Activated T-cell treated with anti-CD3 and anti-CD28 coated beads, Interleukin-2, amount 50 U/mL, for 48 hours (primary cell): ENCODE data around the gene PSMD4.
"Not testable (repeated sequence)": the region's sequence is repeated elsewhere in the genome, so short reads cannot be mapped to it uniquely, and the experiment has no call there.

Experiments used
- DNase-seq, 2 experiments: peaks; one replicate each; pipeline ENCODE4 v3.0.0-alpha.2; 2020

Gene PSMD4

DNA sequence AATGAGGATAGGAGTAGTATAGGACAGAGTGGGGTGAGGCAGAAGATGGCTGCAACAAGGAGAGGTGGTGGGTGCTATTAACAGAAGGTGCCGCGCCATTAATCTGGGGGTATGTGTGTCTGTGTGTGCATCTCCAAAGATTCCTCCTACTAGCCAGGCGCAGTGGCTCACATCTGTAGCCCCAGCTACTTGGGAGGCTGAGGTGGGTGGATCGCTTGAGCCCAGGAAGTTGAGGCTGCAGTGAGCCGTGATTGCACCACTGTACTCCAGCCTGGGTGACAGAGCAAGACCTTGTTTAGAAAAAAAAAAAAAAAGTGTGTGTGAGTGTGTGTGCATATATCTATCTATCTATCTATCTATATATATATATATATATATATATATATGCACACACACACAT, 20.8 kb downstream of the PSMD4 start:
- not testable (repeated sequence) for DNase-seq

DNA sequence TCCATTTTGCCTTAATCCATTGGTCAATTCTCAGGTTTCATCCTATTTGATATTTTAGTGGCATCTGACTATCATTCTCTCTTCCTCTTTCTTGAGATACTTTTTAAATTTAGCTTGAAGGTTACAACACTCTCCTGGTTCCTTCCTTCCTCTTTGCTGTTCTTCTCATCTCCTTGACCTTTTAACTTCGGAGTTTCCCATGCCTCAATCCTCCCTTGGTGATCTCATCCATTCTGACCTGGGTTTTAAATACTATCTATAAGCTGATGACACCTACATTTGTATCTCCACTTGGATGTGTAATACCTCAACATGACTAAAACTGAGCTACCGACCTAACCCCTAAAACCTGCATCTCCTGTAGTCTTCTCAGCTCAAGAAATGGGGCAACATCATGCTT, 22.7 kb downstream of the PSMD4 start:
- DNase-seq: no peak

DNA sequence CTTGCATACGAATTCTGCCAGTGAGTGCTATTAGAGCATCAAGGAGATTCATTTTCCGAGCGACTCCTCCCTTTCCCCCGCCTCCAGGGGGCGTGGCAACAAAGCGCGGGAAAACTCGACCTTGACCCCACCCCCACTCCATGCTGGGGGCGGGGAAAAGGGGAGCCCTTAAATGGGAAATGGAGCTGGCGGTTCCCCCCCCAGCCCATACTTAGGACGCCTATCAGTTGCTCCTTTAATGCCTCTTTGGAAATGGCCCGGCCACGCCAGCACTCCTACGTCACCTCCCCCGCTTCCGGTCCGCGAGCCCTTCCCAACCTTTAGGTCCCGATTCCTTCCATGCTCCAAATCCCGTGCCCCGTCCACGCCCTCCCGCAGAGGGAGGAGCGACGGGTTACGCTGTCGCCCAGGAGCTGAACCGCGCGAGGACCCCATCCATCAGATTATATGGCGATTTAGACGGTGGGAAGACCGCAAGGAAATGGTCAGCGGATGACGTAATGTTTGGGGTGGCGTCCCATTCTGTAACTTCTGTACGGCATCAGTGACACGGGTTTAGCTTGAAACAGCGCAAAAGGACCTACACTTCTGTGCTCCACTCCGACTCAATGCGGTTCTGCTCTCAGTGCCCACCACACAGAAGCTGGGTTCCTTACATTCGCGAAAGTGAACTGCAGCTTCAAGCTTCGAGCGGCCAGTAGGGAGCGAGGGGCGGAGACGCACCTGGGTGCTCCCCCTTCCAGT, 26.9 kb downstream of the PSMD4 start:
- peak; percentile 99 to 100 for DNase-seq

DNA sequence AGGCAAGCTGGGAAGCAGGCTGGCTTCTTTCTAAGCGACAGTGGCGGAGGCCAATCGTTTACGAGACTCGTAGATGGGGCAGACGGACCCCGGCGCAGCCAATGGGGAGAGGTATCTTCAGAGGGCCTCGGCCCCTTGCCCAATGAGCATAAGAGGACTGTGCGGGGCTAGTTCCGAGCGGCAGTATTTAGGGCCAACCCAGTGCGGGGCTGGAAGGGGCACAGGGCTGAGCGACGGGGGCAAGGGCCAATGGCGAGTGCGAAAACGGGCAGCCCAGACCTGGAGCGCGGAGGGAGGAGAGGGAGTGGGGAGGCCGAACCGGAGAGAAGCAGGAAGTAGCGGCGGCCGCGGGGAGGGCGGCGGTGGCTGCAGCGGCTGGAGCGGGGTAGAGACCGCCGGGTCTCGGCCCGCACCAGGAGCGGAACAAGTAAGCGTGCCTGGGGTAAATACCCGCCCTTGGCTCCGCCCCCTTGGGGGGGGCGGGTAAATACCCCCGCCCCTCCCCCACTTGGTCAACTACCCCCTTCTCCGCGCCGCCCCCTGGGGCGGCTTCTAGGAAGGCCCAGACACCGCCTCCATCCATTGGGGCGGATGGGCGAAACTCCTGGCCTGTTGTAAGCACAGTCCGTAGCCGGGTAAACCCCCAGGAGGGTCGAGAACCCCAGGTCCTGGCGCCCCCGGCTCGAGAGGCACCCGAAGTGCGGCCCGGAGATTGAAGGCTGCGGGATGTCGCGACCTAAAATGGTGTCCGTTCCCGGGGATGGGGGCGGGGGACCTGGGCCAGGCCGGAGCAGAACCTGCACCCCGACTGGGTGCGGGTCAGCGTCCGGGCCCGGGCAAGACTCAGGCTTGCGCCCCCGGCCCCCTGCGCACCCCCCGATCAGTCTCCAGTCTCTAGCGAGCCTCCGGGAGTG, 27.7 kb downstream of the PSMD4 start, which contains the start of gene ZNF687:
TSS of gene ZNF687 (plus strand) at position 331 of the 914 bp plus-strand sequence. CDS start 3,993 bp downstream, outside the sequence.
- DNase-seq: peak; percentile 99

DNA sequence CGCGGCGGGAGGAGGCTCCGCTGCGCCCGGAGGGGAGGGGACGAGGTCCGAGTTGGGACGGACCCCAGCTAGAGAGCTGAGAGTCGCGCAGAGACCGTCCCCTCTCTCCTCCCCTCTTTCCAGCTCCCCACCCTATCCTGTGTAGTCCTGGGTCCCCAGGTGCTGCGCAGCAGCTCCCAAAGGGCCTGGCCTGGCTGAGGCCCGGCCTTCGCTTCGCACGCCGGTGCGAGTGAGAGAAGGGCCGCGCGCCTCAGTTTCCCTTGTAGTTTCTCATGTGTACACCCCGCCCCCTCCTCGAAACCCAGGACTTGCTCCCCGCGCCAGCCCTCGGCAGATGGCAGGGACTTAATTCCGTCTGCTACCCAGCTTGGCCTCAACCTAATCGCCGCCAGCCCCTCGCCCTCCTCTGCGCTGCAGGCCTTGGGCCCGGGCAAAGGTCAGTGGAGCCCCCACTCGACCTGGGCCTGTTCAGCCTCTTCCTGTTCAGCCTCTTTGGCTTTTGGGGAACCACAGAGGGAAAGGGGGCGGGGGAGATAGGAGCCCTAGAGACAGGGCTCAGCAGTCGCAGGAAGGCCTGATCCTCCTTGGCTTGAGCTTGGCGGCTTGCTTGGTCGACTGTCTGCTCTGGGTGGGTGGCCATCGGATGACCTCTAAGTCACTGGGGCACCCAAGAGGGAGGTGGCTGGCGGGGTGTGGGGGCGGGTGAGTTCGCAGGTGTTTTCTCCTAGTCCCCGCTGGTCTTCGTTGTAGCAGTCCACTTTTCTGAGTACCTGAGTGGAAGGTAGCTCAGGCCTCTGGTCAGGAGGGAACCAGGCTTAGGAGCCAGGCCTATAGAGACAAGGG, 28.6 kb downstream of the PSMD4 start:
- DNase-seq: peak in 1 of 2 experiments; percentile 52

DNA sequence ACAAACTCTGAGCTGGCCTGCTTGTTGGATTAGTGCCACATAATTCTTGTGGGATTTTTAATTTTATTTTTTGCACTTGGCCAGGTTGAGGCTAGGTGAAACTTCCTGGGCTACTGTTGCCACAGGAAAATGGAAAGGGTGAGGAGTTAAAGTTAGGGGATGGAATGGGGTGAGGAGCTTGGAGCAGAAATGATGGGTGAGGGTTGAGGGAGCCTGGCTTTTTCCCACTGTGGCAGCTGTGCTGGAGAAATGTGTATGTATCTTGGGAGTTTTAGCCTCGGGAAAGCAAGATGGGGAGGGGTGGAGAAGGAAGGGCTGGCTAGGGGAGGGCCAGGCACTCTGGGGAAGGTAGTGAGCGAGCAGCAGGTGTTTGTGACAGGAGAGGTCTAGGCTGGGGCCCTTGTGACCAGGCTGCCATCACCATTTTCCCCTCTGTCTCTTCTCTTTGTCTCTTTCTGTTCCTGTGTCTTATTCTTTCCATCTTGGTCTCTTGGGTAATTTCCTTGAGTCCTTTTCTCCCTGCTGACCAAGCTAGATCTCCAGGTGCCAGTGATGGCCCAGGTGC, 29.6 kb downstream of the PSMD4 start:
- no peak for DNase-seq

DNA sequence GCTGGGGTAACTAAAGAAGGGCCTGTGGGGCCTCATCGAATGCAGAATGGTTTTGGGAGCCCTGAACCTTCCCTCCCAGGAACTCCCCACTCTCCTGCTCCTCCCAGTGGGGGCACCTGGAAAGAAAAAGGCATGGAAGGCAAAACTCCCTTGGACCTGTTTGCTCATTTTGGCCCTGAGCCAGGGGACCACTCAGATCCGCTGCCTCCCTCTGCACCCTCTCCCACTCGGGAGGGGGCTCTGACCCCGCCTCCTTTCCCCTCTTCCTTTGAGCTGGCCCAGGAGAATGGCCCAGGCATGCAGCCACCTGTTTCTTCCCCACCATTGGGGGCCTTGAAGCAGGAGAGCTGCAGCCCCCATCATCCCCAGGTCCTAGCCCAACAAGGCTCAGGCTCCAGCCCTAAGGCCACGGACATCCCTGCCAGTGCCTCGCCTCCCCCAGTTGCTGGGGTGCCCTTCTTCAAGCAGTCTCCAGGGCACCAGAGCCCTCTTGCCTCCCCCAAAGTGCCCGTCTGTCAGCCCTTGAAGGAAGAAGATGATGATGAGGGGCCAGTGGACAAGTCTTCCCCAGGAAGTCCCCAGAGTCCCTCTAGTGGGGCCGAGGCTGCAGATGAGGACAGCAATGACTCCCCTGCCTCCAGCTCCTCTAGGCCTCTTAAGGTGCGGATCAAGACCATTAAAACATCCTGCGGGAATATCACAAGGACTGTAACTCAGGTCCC, 32.2 kb downstream of the PSMD4 start:
- no peak for DNase-seq

DNA sequence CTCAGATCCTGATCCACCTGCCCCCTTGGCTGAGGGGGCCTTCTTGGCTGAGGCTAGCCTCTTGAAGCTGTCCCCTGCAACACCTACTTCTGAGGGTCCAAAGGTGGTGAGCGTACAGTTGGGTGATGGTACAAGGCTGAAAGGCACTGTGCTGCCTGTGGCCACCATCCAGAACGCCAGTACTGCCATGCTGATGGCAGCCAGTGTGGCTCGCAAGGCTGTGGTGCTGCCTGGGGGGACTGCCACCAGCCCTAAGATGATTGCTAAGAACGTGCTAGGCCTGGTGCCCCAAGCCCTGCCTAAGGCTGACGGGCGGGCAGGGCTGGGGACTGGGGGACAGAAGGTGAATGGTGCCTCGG, 32.8 kb downstream of the PSMD4 start:
- DNase-seq: no peak

DNA sequence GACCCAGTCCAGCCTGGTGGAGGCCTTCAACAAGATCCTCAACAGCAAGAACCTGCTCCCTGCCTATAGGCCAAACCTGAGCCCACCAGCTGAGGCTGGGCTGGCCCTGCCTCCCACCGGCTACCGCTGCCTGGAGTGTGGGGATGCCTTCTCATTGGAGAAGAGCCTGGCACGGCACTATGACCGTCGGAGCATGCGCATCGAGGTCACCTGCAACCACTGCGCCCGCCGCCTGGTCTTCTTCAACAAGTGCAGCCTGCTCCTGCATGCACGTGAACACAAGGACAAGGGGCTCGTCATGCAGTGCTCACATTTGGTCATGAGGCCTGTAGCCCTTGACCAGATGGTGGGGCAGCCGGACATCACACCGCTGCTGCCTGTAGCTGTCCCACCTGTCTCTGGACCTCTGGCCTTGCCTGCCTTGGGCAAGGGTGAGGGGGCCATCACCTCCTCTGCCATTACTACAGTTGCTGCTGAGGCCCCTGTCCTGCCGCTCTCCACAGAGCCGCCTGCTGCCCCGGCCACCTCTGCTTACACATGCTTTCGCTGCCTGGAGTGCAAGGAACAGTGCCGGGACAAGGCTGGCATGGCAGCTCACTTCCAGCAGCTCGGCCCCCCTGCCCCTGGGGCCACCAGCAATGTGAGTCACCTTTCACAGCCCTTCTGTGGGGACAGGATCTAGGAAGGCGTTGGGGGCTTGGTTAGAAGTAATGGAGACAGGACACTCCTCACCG, 33.4 kb downstream of the PSMD4 start:
- no peak for DNase-seq

DNA sequence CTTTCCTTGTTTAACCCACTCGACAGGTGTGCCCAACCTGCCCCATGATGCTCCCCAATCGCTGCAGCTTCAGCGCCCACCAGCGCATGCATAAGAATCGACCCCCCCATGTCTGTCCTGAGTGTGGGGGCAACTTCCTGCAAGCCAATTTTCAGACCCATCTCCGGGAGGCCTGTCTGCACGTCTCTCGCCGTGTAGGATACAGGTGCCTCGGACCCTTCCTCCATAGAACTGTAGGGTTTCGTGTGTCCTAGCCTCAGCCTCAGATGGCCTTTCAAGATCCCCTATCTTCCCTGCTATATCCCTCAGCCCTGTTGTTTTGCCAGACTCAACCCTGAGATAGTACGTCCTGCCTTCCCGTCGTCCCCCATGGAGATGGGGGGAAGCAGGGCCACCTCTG, 34.0 kb downstream of the PSMD4 start:
- no peak for DNase-seq

DNA sequence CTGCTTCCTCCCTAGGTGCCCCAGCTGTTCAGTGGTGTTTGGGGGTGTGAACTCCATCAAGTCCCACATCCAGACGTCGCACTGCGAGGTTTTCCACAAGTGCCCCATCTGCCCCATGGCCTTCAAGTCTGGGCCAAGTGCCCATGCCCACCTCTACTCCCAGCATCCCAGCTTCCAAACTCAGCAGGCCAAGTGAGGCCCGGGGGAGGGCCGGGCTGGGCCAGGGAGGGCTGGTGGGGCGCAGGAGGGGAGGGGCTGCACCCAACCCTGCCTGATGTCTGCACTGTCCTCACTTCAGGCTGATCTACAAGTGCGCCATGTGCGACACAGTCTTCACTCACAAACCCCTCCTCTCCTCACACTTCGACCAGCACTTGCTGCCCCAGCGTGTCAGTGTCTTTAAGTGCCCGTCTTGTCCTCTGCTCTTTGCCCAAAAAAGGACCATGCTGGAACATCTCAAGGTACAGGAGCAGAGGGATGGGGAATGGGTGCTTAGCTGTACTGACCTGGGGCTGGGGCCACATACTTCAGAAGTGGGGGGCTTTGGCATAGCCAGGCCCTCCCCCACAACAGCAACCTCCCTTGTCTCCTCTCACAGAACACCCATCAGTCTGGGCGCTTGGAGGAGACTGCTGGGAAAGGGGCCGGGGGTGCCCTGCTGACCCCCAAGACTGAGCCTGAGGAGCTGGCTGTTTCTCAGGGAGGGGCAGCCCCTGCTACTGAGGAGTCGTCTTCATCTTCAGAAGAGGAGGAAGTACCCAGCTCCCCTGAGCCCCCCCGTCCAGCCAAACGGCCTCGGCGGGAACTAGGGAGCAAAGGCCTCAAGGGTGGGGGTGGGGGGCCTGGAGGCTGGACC, 34.8 kb downstream of the PSMD4 start:
- DNase-seq: no peak

DNA sequence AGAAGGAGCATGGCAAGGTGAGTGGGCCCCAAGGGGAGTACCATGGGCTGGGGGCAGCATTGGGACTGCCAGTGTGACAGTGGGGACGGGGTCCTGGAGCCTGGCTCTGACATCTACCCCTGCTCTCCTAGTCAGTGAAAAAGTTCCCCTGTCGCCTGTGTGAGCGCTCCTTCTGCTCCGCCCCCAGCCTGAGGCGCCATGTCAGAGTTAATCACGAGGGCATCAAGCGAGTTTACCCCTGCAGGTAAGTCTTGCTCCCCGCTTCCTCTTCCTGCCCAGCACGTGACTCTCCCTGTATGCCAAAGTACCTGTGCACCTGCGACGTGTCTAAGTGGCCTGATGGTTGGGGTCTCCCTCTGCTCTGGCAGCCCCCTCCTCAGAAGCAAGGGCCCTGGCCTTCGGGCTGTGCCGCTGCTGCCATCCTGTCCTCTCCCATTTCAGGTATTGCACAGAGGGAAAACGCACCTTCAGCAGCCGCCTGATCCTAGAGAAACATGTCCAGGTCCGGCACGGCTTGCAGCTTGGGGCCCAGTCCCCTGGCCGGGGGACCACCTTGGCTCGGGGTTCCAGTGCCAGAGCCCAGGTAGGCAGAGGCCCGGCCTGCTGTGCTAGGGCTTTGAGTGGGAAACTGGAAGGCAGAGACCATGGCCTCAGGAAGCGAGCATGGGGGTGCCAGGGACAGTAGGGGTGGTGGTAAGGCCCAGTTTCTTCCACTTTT, 35.6 kb downstream of the PSMD4 start:
- no peak for DNase-seq

DNA sequence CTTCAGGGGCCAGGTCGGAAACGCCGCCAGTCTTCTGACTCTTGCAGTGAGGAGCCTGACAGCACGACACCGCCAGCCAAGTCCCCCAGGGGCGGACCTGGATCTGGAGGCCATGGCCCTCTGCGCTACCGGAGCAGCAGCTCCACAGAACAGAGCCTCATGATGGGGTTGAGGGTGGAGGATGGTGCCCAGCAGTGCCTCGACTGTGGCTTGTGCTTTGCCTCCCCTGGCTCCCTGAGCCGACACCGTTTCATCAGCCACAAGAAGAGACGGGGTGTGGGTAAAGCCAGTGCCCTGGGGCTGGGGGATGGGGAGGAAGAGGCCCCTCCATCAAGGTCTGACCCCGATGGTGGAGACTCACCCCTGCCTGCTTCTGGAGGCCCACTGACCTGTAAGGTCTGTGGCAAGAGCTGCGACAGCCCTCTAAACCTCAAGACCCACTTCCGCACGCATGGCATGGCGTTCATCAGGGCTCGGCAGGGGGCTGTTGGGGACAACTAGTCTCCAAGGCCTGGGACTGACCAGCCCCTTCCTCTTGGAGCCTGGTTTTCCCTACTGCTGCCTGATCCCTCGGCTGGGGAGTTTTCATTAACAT, 36.3 kb downstream of the PSMD4 start:
- no peak for DNase-seq

DNA sequence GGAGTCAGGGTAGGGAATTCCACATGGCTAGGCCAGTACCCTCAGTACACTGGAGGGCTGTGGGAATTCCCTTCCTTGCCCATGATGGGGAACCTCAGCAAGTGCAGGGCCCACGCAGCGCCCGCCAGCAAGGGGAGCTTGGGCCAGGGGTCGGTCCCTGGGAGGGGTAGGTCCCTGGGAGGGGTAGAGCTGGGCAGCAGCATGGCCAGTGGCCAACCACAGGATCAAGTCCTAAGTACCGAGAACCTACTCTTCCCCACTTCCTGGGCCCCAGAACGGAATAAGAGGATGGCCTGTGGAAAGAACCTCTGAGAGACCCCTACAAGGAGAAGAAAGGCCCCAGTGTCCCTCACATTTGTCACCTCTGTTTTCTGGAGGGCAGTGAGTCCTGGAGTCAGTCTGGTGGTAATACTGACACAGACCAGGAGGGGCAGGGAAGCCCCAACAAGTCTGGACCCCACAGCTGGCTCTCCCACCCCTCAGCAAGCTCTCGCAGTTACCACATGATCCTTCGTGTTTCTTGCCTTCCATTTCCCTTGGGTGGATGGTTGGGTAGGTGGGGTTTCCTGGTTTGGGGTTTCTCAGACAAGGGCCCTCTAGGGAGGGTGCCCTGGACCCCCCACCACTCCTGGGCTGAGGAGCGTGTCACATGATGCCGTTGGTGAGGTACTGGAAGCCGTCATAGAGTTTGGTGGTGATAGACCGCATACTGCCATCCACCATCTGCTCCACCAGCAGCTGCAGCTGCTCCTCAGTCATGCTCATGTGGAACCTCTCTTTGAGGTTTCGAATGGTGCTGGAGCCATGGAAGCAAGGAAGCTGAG, 37.9 kb downstream of the PSMD4 start:
- DNase-seq: no peak

DNA sequence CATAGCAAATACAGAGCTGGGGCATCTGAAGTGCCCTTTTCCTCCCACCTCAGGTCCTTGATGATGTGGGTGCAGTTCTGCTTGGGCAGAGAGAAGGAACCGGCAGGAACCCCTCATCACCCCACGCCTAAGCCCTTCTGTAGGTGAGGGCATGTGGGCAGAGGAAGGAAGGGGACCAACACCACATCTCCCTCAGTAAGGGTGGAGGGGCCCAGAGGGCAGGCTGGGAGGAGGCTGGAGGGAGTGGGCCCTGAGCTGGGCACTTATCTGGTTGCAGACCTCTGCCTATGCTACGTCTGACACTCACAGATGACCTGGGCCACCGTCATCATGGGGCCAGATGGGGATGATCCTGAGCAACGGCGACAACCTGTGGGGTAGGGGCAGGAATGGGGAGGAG, 38.6 kb downstream of the PSMD4 start:
- no peak for DNase-seq

DNA sequence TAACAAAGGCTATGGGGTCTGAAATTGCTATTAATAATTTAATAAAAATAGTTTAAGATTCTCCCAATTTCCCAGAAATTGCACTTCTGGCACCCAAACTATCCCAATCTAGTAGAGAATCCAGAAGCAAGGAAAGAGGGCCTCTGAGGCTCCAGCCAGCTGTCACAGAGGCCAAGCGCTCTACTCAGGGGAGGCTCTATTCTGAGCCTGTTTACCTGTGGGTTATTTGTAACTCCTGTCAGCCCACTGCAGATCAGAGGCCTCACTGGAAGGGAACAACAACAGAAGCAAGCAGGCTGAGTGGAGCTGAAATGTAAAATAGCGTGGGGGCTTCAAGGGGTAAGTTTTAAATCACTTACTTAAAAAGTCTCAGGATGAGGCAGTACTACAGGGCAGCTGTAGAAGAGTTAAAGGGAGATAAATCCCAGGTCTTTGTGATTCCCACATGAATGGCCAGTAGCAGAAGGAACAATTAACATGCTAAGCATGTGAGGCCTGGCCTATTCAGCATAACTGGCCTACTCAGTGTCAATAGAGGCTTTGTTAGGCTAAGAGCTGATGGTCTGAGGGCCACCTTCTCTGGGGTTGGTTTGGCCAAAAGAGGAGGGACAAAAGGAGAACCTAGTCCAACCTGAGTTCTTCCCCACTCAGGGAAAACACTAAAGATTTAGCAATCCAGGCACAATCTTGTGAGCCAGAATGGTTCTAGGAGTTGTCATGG, 40.4 kb downstream of the PSMD4 start:
- DNase-seq: no peak

DNA sequence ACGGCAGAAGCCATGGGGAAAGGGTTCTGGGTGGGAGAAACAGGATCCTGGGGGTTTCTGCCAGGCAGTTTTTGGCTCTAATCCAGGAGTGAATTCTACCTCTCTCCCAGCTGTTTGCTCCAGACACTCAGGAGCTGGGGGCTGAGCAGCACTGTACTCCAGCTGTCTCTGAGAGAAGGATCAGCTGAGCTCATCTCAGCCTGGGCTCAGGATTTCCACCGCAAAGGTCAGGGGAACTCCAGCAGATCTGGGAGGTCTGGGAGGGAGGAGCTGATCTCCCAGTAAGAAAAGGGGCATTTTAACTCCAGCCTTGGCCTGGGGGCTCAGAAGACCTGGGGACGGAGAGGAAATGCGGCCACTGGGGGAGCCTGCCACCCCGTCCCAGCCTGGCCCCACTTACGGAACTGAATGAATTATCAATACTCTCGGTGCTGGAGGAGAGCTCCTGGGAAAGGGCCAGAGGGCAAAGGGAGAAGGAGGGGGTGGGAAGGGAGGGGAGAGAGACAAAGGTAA, 55.3 kb downstream of the PSMD4 start:
- no peak for DNase-seq
